Measurements from ENCODE around the gene NFKB1. TPM values are rescaled to one million over a fixed set of nuclear protein-coding genes. Genes with fewer than 3 reads are reported as not detected.

The NFKB1 gene
- total RNA-seq, 1 donor = 67.4 TPM

- no peak overlapping the region for H3K4me3 ChIP-seq (ENCODE audit: low read depth, low read length)
- no peak for DNase-seq (ENCODE audit: low read depth)
- TF ChIP-seq CTCF (IDR thresholded peaks at IDR 0.05; ENCODE audit: insufficient read depth, low read depth, low read length) = no peak
Observed at GRCh38 chr4:102586002-102586643, 85.0 kb downstream of the NFKB1 start.

- H3K4me3 ChIP-seq (ENCODE audit: low read depth, low read length) = no peak overlapping the region
- DNase-seq (ENCODE audit: low read depth) = no peak
- no peak for TF ChIP-seq CTCF (IDR thresholded peaks at IDR 0.05; ENCODE audit: insufficient read depth, low read depth, low read length)
Observed at GRCh38 chr4:102586644-102587021, 85.5 kb downstream of the NFKB1 start.

GRCh38 chr4:102589743-102590142, 88.6 kb downstream of the NFKB1 start:
- H3K4me3 ChIP-seq (ENCODE audit: low read depth, low read length) = no peak overlapping the region
- TF ChIP-seq CTCF (IDR thresholded peaks at IDR 0.05; ENCODE audit: insufficient read depth, low read depth, low read length) = no peak
- no peak for DNase-seq (ENCODE audit: low read depth)

GRCh38 chr4:102592256-102592655, 91.1 kb downstream of the NFKB1 start:
- no peak for TF ChIP-seq CTCF (IDR thresholded peaks at IDR 0.05; ENCODE audit: insufficient read depth, low read depth, low read length)
- no peak overlapping the region for H3K4me3 ChIP-seq (ENCODE audit: low read depth, low read length)
- no peak for DNase-seq (ENCODE audit: low read depth)

- no peak for DNase-seq (ENCODE audit: low read depth)
- H3K4me3 ChIP-seq (ENCODE audit: low read depth, low read length) = no peak overlapping the region
- no peak for TF ChIP-seq CTCF (IDR thresholded peaks at IDR 0.05; ENCODE audit: insufficient read depth, low read depth, low read length)
Observed at GRCh38 chr4:102593147-102593546, 92.0 kb downstream of the NFKB1 start.

GRCh38 chr4:102594000-102594399, 92.8 kb downstream of the NFKB1 start:
- DNase-seq (ENCODE audit: low read depth) = no peak
- TF ChIP-seq CTCF (IDR thresholded peaks at IDR 0.05; ENCODE audit: insufficient read depth, low read depth, low read length) = no peak
- no peak overlapping the region for H3K4me3 ChIP-seq (ENCODE audit: low read depth, low read length)

- TF ChIP-seq CTCF (IDR thresholded peaks at IDR 0.05; ENCODE audit: insufficient read depth, low read depth, low read length) = no peak
- DNase-seq (ENCODE audit: low read depth) = no peak
- no peak overlapping the region for H3K4me3 ChIP-seq (ENCODE audit: low read depth, low read length)
Observed at GRCh38 chr4:102596532-102596931, 95.4 kb downstream of the NFKB1 start.
